ENCODE measurements around the gene JTB.

DNA sequence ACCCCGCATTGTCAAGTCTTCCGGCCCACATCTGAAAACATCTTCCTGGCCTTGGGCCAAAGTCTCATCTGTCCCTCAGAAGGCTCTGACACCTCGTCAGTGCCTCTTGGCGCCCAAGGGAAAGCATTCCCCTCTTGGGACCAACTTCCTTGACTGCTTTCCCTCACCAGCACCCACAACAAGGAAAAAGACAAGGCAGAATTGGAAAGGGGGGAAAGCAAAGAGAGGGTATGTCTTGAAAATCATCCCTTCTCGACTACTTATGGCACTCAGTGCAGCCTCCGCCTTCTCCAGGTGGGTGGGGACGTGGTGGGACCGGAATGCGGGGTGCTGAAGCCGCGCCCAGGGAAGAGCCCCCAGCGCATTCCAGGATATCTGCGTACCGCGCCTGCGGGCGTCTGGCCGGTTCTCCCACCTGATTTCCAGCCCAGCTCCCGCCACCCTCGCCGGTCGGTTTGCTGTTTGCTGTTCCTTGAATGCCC lies 13.6 kb downstream of the JTB start:
- TF ChIP-seq, protein P1, sequence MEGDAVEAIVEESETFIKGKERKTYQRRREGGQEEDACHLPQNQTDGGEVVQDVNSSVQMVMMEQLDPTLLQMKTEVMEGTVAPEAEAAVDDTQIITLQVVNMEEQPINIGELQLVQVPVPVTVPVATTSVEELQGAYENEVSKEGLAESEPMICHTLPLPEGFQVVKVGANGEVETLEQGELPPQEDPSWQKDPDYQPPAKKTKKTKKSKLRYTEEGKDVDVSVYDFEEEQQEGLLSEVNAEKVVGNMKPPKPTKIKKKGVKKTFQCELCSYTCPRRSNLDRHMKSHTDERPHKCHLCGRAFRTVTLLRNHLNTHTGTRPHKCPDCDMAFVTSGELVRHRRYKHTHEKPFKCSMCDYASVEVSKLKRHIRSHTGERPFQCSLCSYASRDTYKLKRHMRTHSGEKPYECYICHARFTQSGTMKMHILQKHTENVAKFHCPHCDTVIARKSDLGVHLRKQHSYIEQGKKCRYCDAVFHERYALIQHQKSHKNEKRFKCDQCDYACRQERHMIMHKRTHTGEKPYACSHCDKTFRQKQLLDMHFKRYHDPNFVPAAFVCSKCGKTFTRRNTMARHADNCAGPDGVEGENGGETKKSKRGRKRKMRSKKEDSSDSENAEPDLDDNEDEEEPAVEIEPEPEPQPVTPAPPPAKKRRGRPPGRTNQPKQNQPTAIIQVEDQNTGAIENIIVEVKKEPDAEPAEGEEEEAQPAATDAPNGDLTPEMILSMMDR (conservative IDR thresholded peaks at IDR 0.05; ENCODE audit: low read length) = no peak
- no peak for TF ChIP-seq EZH2phosphoT487 (IDR thresholded peaks at IDR 0.05; ENCODE audit: borderline replicate concordance, low read depth, low read length)

Data from OCI-LY7 (cell line).